Measurements from ENCODE around the gene GPATCH8. TPM values are rescaled to one million over a fixed set of nuclear protein-coding genes. Genes with fewer than 3 reads are reported as not detected.
"Not testable (repeated sequence)": the region's sequence is repeated elsewhere in the genome, so short reads cannot be mapped to it uniquely, and the experiment has no call there.

The GPATCH8 gene
- total RNA-seq, 1 donor, result 31.1 TPM

GRCh38 chr17:44378171-44378705, 125.0 kb downstream of the GPATCH8 start:
- no peak for DNase-seq (ENCODE audit: low read depth)
- no peak for TF ChIP-seq CTCF (IDR thresholded peaks at IDR 0.05; ENCODE audit: insufficient read depth, low read depth, low read length)
- no peak overlapping the region for H3K4me3 ChIP-seq (ENCODE audit: low read depth, low read length)

GRCh38 chr17:44376779-44377178, 126.4 kb downstream of the GPATCH8 start:
- no peak for DNase-seq (ENCODE audit: low read depth)
- no peak overlapping the region for H3K4me3 ChIP-seq (ENCODE audit: low read depth, low read length)
- no peak for TF ChIP-seq CTCF (IDR thresholded peaks at IDR 0.05; ENCODE audit: insufficient read depth, low read depth, low read length)

- peak; percentile 57 for TF ChIP-seq CTCF (IDR thresholded peaks at IDR 0.05; ENCODE audit: insufficient read depth, low read depth, low read length)
- no peak overlapping the region for H3K4me3 ChIP-seq (ENCODE audit: low read depth, low read length)
- DNase-seq (ENCODE audit: low read depth), result no peak
These were observed 127.1 kb downstream of the GPATCH8 start for GRCh38 chr17:44376124-44376523.

GRCh38 chr17:44375196-44376017, 127.8 kb downstream of the GPATCH8 start:
- no peak for DNase-seq (ENCODE audit: low read depth)
- no peak for TF ChIP-seq CTCF (IDR thresholded peaks at IDR 0.05; ENCODE audit: insufficient read depth, low read depth, low read length)
- H3K4me3 ChIP-seq (ENCODE audit: low read depth, low read length), result no peak overlapping the region

- H3K4me3 ChIP-seq (ENCODE audit: low read depth, low read length), result no peak overlapping the region
- TF ChIP-seq CTCF (IDR thresholded peaks at IDR 0.05; ENCODE audit: insufficient read depth, low read depth, low read length), result no peak
- DNase-seq (ENCODE audit: low read depth), result no peak
These were observed 128.7 kb downstream of the GPATCH8 start for GRCh38 chr17:44374306-44375195.

- no peak overlapping the region for H3K4me3 ChIP-seq (ENCODE audit: low read depth, low read length)
- DNase-seq (ENCODE audit: low read depth), result no peak
- no peak for TF ChIP-seq CTCF (IDR thresholded peaks at IDR 0.05; ENCODE audit: insufficient read depth, low read depth, low read length)
These were observed 131.2 kb downstream of the GPATCH8 start for GRCh38 chr17:44372036-44372435.

- not testable (repeated sequence) for DNase-seq (ENCODE audit: low read depth); H3K4me3 ChIP-seq (ENCODE audit: low read depth, low read length)
These were observed 133.7 kb downstream of the GPATCH8 start for GRCh38 chr17:44369414-44370023.

- DNase-seq (ENCODE audit: low read depth); H3K4me3 ChIP-seq (ENCODE audit: low read depth, low read length): not testable (repeated sequence)
These were observed 134.6 kb downstream of the GPATCH8 start for GRCh38 chr17:44368391-44369243.
